GM21529 (cell line): ENCODE results near the gene PPARD.
"Not testable (repeated sequence)": the region's sequence is repeated elsewhere in the genome, so short reads cannot be mapped to it uniquely, and the experiment has no call there.

Experiments
- ATAC-seq: cut with Tn5 transposase; IDR thresholded peaks from one replicate; pipeline ENCODE4 v1.9.1; 2021; ENCODE audit not compliant: unreplicated experiment

Gene PPARD

DNA sequence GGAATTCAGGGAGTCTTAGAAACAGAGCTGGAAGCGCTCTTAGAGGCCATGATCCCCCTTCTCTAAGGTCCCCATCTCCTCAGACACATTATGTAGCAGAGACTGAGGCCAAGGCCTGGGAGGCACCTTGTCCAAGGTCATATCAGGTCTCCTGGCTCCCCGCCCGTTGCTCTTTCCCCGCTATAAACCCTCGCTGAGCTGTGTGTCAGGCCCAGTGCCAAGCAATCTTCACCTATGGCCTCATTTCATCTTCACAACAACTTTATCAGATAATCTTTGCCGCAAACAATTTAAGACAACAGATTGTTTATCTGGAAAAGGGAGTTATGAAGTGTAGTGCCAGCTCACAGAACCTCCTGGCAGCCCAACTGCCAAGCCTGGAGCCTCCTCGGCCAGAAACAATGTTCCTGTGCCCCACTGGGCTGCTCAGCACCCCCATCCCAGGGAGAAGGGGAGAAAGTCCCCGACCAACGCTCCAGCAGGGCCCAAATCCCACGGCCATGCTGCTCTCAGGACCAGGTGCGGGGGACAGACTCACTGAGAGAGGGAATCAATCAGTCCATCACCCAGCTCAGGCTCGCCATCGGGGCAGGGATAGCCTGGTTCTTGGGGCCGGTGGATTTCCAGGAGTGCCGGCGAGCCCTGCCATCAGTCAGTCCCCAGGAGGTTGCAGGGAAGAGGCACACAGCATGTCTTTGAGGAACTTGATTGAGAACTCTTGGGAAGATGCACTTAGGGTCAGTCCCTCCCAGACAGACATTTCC, 92.9 kb downstream of the PPARD start:
- no peak for ATAC-seq

DNA sequence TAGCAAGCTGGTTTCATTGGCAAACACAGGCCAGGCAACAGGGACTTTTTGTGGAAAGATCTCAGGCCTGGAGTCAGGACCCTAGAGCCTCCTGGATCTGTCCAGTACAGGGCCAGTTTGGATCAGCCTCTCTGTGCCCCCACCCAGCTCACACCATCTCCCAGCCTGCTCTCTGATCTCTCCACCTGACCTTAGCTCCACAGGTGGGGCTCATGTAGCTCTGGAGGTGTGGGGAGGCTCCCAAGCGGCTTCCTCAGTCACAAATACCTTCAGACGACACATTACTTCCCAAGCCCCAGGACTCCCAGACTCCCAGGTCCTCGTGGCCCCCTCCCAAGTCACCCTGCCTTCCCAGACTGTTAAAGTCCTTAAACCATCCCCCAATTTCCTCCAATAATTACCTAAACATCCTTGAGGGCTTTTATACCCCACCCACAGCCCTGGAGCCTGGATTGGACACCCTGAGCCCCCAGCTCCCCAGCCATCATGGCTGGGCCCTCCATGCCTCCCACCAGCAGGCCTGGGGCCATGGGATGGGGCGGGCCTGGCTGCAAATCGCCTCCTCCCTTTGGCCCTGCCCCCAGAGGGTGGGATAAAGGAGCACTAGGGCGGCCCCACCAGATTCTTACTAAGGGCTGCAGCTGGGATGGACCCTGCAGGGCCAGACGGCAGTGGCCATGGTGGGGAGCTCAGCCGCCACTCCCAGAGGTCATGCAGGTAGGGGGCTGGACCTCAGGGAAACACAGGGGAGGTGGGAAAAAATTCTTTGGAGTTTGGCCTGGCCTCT, 93.9 kb downstream of the PPARD start:
- no peak for ATAC-seq

DNA sequence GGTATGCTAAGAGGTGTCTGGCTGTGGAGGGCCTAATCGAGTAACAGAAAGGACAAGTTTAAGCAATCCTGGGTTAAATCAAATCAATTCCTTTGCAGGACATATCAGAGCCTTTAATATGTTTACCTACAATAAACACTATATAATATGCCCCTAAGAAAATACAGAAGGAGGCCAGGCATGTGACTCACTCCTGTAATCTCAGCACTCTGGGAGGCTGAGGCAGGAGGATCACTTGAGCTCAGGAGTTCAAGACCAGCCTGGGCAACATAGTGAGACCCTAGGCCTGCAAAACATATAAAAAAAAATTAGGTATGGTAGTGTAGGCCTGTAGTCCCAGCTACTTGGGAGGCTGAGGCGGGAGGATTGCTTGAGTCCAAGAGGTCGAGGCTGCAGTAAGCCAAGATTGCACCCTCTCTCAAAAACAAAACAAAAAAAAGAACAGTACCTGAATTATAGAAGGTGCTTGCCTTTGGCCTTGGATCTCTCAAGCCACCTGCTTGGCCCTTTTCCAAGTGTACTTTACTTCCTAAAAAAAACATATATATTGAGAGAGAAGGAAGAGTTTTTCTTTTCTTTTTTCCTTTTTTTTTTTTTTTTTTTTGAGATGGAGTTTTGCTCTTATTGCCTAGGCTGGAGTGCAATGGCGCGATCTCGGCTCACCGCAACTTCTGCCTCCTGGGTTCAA, 96.2 kb downstream of the PPARD start:
- not testable (repeated sequence) for ATAC-seq

DNA sequence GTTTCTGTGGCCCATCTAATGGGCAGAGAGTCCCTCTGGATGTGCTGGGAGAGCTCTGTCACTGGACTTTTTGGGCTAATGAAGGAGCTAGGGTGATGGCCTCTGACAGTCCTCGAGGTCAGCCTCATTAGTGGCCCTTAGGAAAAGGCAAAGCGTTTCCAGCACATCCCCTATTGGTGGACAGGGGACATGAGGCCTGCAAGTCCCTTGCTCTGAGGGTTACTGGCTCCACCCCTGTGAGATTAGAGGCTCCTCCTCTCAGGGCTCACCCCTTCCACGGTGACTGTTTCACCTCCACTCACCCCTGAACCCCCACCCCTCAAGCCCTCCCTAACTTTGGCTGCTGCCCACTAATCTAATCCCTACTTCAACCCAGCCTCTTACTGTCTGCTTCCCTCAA, 97.0 kb downstream of the PPARD start:
- ATAC-seq: no peak

DNA sequence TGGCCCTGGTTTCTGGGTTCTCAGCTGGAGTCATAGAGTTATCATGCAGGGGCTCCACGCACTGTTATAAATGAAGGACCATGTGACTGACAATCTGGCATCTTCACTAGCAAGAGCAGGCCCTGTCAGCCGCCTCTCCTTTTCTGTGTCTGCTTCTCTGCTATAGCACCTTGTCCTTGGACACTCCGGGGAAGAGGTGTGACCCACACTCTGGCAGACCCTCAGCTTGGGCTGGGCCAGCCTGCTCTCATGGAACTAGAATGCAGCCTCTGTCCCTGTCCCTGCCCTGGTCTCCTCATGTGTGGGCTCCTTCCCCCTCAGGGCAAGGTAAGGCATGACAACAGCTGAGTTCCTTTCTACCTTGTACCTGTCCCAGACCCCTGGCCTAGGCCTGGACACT, 98.8 kb downstream of the PPARD start:
- ATAC-seq: no peak

DNA sequence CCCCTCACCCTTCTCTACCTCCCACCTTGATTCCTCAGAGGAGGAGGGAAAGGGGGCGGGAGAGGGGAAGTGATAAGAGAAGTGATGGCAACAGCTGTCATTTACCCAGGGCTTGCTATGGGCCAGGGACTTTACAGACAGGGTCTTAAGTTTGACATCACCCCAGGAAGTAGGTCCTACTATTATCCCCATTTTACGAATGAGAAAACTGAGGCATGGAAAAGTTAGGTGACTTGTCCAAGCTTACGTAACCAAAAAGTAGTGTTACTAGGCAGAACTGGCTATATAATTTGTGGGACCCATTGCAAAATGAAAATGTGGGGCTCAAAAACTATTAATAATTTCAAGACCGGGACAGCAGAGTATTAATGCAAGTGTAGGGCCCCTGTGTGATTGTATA, 99.3 kb downstream of the PPARD start:
- ATAC-seq: no peak

DNA sequence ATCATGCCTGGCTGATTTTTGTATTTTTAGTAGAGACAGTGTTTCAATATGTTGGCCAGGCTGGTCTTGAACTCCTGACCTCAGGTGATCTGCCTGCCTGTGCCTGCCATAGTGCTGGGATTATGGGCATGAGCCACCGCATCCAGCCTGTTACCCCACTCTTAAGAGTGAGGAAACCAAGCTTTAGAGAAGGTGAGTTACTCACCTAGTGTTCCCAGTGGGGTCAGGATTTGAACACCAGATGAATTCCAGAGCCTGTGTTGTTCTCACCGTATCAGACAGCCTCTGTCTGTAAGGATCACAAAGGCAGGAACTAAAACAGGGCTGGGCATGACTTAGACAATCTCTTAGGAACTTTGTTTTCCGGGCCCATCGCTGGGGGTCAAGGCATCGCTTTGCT, 100.3 kb downstream of the PPARD start:
- no peak for ATAC-seq

DNA sequence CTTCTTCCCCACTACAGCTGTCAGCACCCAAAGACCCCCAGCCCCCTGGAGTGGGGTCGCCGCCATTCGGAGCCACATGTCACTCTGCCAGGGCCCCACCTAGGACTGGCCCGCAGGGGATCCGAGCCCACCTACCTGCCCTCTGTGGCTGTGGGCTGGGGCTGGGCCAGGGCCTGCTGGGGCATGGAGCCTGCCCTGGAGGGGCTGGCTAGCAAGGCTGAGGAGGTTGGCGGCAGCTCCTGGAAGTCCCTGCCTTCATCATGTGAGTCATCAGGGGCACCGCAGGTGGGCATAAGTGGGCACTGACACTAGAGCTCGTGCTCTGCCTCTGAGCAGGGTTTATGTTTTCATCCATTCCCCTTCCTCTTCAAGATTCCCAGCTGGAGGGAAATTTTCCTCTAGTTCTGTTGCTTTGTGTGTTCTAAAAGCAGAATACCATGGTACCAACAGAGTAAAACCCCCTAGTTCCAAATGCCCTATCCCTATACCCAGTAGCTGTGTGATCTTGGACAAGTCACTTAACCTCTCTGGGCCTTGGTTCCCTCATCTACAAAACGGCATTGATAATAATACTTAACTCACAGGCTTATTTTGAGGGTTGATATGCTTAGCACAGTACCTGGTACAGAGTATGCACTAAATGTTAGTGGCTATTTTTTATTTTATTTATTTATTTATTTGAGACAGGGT, 101.1 kb downstream of the PPARD start:
- no peak for ATAC-seq

DNA sequence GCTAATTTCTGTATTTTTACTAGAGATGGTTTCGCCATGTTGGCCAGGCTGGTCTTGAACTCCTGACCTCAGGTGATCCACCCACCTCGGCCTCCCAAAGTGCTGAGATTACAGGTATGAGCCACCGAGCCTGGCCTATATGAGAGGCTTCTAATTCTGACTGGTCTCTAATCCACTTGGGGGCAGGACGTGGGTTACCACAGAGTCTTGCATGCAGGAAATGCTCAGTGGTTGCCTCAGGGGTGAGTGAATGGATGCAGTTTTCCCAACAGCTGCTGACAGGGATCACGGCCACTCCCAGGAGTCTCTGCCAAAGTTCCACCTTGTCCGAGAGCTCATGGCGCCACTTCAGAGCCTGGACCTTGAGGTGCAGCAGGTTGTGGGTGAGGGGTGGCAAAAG, 103.3 kb downstream of the PPARD start:
- no peak for ATAC-seq

DNA sequence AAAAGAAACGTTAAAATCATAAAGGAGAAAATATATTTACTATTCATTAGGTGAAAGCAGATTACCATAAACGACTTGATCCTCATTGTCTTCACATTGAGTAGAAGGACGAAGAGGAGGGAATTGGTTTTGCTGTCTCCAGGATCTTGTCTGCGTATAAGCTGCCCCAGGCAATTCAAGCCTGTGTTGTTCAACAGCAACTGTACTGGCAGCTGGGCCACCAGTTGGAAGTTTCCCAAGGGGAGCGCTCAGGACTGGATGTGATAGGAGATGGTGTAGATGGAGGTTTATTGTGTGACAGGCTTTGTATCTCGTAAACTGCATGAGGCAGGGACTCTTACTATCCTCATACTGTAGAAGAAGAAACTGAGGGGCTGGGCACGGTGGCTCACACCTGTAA, 105.8 kb downstream of the PPARD start:
- no peak for ATAC-seq

DNA sequence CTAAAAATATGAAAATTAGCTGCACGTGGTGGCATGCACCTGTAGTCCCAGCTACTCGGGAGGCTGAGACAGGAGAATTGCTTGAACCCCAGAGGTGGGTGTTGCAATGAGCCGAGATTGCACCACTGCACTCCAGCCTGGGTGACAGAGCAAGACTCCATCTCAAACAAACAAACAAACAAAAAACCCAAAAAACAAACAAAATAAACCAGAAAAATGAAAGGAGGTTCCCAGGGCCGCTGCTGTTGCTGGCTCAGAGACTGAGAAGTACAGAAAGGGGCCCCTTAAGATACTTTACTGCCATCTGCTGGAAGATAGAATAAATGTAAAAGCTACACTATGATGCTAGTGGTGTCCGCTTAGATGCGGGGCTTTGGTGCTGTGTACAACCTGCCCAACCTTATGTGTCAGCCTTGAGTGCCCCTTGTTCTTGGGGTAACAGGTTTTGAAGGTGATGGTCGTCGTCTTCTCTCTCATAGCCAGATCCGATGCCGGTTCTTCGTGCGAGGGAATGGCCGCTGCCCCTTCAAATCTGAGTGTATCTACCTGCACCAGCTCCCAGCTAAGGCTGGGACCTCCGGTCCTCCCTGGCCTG, 107.0 kb downstream of the PPARD start:
- no peak for ATAC-seq

DNA sequence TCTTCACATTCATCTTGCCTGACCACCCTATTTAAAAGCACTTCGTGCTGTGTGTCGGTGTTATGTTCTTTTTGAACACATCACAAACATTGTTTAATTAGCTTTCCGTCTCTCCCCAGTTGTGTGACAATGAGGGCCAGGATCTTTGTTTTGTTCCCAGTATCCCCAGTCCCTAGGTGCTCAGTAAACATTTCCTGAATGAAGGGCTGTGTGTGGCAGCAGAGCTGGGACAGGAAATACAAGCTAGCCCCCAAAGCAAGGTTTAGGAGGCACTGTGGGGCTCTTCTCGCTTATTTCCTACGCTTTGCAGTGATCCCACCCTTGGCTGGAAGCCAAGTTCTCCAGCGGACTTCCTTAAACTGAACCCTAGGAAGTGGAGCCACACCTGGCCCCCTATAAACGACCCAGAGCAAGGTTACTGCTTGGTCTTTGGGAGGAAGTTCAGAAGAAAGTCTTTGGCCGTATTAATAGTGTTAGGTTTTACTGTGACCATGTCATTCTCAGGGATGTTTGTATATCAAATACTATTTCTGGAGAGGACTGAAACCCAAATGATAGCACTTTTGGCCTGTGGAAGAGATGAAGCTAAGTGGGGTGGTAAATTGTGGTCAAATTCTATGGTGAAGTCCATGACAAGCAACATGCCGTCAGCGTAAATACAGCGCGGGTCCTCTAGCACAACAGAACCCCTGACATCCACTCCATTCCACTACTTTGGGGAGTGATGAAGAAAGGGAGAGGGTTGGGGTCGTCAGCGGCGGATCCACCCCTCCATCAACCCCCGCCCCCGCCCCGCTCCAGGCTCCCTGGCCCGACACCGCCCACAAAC, 109.2 kb downstream of the PPARD start:
- ATAC-seq: no peak

DNA sequence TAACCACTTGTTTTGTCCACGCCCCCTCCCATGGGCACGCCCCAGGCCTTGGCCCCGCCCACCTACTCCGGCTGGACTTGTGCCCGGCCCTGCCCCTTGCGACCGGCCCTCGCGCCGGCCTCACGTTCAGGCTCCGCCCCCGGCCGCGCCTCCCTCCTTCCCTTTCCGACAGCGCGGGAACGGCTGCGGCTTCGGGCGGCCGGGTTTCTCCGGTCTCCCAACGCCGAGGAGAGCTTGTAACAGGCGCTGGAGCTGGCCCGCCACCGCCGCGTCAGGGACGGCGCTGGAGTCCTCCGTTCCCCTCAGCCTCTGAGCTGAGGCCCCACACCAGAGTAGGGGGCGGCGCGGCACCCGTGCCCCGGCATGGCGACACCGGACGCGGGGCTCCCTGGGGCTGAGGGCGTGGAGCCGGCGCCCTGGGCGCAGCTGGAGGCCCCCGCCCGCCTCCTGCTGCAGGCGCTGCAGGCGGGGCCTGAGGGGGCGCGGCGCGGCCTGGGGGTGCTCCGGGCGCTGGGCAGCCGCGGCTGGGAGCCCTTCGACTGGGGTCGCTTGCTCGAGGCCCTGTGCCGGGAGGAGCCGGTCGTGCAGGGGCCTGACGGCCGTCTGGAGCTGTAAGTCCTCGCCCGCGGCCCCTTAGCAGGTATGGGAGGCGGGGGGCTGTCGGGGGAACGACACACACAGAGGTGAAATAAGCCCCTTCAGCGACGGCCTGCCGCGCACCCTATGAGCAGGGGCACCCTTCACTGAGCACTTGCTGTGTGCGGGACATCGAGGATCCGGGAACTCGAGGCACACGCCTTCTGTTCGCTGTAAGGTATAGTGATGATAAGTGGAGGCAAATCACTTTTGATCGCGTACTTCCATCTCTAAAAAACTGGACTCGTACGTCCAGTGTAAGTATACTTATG, 110.1 kb downstream of the PPARD start, which contains the start of gene FANCE:
TSS of gene FANCE (plus strand) at position 156 of the 908 bp plus-strand sequence. CDS start at position 364, 208 bp downstream.
- ATAC-seq: peak; percentile 89

DNA sequence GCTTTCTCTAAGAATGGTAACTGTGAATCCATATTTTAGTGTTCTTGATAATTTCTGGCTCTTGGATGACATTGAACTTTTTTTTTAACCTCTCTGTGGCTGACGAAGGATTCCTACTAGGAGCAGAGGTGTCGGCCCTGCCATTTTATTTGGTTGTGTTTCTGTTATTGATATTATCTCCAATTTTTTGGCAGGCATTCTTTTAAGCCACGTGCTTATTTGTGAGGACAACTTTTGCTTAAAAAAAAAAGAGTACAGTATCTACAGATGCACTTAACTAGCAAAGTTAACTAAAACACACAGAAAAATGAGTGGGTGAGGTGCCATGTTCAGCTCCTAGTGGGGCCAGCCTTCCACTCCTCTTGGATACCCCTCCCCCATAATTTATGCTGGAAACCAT, 110.9 kb downstream of the PPARD start:
- ATAC-seq: no peak

DNA sequence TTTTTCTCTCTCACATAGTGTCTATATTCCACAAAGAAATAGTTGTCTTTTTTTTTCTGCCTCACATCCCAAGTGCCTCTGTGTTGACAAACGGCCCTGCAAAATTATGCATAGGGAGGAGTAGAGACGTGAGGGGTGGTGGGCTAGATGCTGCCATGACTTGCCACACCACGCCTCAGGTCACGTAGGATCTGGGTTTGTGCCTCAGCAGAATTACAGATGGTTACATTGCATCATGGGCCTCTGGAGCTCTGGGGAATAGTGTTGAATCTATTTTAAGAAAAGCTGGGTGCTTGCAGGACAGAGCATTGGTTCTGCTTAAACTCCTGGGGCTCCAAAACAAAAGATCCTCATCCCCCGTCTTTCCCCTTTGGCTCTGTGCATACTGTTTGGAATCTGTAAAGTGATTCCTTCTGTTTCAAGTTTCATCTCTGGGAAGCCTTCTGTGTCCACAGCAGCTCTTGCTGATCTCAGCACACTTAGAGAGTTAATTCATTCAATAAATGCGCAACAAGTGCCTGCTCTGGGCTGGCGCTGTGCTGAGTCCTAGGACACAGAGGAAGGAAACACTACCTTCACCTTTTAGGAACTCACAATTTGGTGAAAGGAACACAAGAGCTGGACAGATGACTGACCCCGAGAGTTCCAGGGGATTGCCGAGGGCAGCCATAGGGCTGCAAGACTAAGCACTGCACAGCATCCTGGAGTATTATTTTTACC, 112.2 kb downstream of the PPARD start:
- ATAC-seq: no peak

DNA sequence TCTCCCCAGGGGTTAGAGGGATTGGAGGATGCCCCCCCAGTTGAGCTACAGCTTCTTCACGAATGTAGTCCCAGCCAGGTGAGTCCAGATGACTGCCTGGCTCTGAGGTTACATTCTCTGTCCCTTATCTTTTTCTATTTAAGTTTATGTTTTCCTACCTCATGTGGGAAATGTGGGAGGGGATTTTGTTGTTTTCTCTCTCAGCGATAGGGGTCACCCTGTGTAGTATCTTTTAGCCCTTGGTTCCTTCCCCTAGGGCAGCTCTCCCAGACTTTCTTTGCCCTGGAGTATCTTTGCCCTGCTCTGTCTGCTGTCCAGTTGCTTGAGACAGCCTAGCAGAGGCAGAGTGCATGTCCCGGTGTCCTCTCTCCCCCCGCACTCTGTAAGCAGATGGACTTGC, 115.5 kb downstream of the PPARD start:
- ATAC-seq: no peak

DNA sequence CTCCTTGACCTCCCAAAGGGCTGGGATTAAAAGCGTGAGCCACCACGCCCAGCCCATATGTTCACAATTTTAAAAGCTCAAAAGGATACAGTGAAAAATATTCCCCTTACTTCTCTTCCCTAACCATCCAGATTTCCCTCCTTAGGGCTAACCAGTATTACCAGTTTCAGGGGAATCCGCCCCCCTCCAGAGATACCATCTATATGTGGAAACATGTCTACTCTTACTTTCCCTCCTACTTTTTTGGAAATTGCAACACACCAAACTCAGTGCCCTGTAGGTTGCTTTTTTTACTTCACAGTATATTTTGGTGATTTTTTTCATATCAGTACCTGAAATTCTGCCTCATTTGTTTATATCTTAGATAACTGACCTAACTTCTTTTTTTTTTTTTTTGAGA, 118.9 kb downstream of the PPARD start:
- ATAC-seq: no peak

DNA sequence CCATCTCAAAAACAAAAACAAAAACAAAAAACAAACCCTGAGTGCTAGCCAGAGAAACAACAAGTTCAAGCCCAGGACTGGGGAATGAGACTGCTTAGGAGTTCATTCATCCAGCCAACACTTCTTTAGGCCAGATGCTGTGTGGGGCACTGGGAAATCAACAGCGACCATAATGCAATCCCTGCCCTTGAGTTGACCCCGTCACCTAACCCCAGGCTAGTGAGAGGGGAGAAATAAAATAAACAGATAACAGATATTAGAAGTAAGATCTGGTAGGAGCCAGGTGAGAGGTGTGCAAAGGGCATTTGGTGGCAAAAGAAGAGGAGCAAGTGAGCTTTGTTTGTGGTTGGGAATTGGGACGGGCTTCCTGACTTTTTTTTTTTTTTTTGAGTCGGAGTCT, 120.9 kb downstream of the PPARD start:
- ATAC-seq: no peak
